Gastrocnemius medialis (tissue), 4 donors: ENCODE measurements around the gene PIGQ.

Source experiments
- POLR2A ChIP-seq, 2 donors: fragments of 450-650 bp; IDR thresholded peaks; one replicate each; pipeline ENCODE4 v1.6.1; 2017; ENCODE audit warnings: antibody characterized with exemption in 2 of 2, mild to moderate bottlenecking in 2 of 2, moderate library complexity in 2 of 2
- TF ChIP-seq, protein P1 (sequence below), 5 experiments: fragments of 450-650 bp in 3 of 5; fragments of 200-600 bp in 2 of 5; sonication (generic) in 2 of 5; IDR thresholded peaks in 4 of 5; conservative IDR thresholded peaks in 1 of 5; 1 replicate in 4 of 5; 2 replicates in 1 of 5; pipeline ENCODE4 v1.5.1; 2016 to 2019; ENCODE audit warnings: antibody characterized with exemption in 5 of 5, mild to moderate bottlenecking in 3 of 5, moderate library complexity in 3 of 5

DNA sequence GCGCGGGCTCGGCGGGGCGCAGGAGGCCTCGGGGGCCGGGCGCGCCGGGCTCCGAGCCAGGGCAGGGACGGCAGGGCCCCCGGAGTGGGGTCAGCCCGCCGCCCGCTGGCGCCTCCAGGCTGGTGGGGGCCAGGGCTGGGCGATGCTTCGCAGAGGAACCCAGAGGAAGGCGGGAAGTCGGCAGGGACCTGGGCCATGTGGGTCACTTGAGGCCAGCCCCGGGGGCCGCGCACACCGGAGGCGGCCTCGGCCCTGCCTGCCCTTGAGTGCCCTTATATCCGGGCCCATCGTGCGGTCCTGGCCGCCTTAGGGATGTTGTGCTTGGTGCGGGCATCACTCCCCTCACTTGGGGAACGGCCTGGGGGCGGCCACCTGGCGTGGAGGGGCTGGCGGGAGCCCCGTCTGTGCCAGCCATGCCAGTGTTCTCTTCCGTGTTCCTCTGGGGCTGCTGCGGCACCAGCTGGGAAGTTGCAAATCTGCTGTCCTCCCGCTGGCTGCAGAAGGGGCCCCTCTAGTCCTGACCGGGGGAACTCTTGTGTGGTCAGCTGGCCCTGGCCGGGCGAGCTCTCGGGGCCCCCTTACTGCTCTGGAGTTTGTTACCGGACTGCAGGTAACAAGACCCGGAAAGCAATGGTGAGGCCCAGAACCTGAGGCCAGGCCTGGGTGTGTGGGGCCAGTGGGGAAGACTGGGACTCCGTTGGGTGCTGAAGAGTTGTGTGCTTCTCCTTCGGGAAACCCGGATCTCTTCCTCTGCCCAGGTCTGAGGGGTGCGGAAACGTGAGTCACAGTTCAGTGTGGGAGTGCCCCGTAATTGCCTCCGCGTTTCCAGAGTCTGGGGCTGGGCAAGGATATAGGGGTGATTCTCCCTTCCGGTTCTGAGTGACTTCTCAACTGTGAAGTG, 41.4 kb upstream of the PIGQ start:
- TF ChIP-seq, protein P1, sequence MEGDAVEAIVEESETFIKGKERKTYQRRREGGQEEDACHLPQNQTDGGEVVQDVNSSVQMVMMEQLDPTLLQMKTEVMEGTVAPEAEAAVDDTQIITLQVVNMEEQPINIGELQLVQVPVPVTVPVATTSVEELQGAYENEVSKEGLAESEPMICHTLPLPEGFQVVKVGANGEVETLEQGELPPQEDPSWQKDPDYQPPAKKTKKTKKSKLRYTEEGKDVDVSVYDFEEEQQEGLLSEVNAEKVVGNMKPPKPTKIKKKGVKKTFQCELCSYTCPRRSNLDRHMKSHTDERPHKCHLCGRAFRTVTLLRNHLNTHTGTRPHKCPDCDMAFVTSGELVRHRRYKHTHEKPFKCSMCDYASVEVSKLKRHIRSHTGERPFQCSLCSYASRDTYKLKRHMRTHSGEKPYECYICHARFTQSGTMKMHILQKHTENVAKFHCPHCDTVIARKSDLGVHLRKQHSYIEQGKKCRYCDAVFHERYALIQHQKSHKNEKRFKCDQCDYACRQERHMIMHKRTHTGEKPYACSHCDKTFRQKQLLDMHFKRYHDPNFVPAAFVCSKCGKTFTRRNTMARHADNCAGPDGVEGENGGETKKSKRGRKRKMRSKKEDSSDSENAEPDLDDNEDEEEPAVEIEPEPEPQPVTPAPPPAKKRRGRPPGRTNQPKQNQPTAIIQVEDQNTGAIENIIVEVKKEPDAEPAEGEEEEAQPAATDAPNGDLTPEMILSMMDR (IDR thresholded peaks at IDR 0.05 in 4 of 5, conservative IDR thresholded peaks at IDR 0.05 in 1 of 5) = no peak
- TF ChIP-seq POLR2A (IDR thresholded peaks at IDR 0.05) = no peak
